Superior temporal gyrus (tissue), 1 donor: Measurements from ENCODE around the gene NRP2.
A peak's percentile ranks its signal among the peaks of the same experiment; 100 is the strongest.

Experiments used
- DNase-seq: peaks from one replicate; pipeline ENCODE4 v3.0.0-alpha.2; 2016; ENCODE audit errors: extremely low spot score

Gene NRP2

GRCh38 chr2:205771666-205772065 lies 89.4 kb downstream of the NRP2 start:
- DNase-seq = no peak

- DNase-seq = no peak
Measured at GRCh38 chr2:205772983-205773382, 90.7 kb downstream of the NRP2 start.

GRCh38 chr2:205773989-205774388 lies 91.7 kb downstream of the NRP2 start:
- no peak for DNase-seq

GRCh38 chr2:205775097-205775877 lies 93.0 kb downstream of the NRP2 start:
- peak; percentile 54 for DNase-seq

- no peak for DNase-seq
Measured at GRCh38 chr2:205776139-205776538, 93.8 kb downstream of the NRP2 start.

GRCh38 chr2:205776720-205777119 lies 94.4 kb downstream of the NRP2 start:
- no peak for DNase-seq

GRCh38 chr2:205778356-205778755 lies 96.1 kb downstream of the NRP2 start:
- DNase-seq = no peak

- DNase-seq = no peak
Measured at GRCh38 chr2:205780645-205781044, 98.3 kb downstream of the NRP2 start.

- DNase-seq = no peak
Measured at GRCh38 chr2:205781244-205781931, 99.1 kb downstream of the NRP2 start.

GRCh38 chr2:205782941-205783340 lies 100.6 kb downstream of the NRP2 start:
- no peak for DNase-seq

GRCh38 chr2:205783872-205784499 lies 101.7 kb downstream of the NRP2 start:
- no peak for DNase-seq

GRCh38 chr2:205785507-205786260 lies 103.4 kb downstream of the NRP2 start:
- no peak for DNase-seq

- no peak for DNase-seq
Measured at GRCh38 chr2:205786976-205787375, 104.7 kb downstream of the NRP2 start.

GRCh38 chr2:205787761-205788160 lies 105.5 kb downstream of the NRP2 start:
- DNase-seq = no peak

- DNase-seq = no peak
Measured at GRCh38 chr2:205789906-205790305, 107.6 kb downstream of the NRP2 start.

- DNase-seq = no peak
Measured at GRCh38 chr2:205792908-205793307, 110.6 kb downstream of the NRP2 start.

GRCh38 chr2:205796805-205797313 lies 114.6 kb downstream of the NRP2 start:
- no peak for DNase-seq

- no peak for DNase-seq
Measured at GRCh38 chr2:205797866-205798265, 115.6 kb downstream of the NRP2 start.

- DNase-seq = no peak
Measured at GRCh38 chr2:205800224-205800623, 117.9 kb downstream of the NRP2 start.

- DNase-seq = no peak
Measured at GRCh38 chr2:205800773-205801172, 118.5 kb downstream of the NRP2 start.

GRCh38 chr2:205802065-205802464 lies 119.8 kb downstream of the NRP2 start:
- no peak for DNase-seq

- no peak for DNase-seq
Measured at GRCh38 chr2:205802941-205803340, 120.6 kb downstream of the NRP2 start.
